HG03039 (cell line): ENCODE measurements around the gene USP35.

Experiments used
- ATAC-seq: cut with Tn5 transposase; IDR thresholded peaks from one replicate; pipeline ENCODE4 v1.9.1; 2021; ENCODE audit warnings: mild to moderate bottlenecking, moderate library complexity; ENCODE audit not compliant: unreplicated experiment

Gene USP35

DNA sequence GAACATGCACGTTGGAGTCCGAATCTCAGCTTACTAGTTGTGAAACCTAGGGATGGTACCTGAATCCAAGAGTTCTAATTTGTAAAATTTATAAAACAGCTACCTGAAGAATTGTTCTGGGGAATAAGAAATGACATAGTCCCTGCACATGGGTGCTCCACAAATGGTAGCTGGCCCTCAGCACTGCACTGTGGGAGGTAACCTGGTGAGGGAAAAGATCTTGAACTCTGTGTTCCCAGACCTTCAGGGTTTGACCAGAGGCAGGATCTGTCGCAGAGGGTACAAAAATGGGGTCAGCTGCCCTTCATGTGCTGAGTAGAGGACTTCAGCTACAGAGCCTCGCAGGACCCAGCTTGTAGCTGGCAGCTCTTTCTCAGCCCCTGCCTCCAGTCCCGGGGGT is 73.5 kb downstream of the USP35 start:
- ATAC-seq: no peak

- ATAC-seq: no peak
These were observed 74.0 kb downstream of the USP35 start for GRCh38 chr11:78262691-78263090.
